ENCODE measurements around the gene TBC1D22B. TPM values are rescaled to one million over a fixed set of nuclear protein-coding genes. Genes with fewer than 3 reads are reported as not detected.

TBC1D22B gene
- total RNA-seq, 6 donors from 2014 or later: 10.0 to 17.8 (median 10.9) TPM

- WGBS, 2 donors: 37 to 42% methylated on average over 1 of the region's 1 CpG
- H3K27ac ChIP-seq: peak overlapping the region in 3 of 4 donors; percentile 26 to 55 (median 53)
- peaks cover 0 to 25% (median 3%) of the 10 kb centered on the region in 4 donors for H3K36me3 ChIP-seq
- H3K4me1 ChIP-seq: peaks cover 14 to 41% (median 31%) of the 10 kb centered on the region in 4 donors
- no peaks in the 10 kb centered on the region for H3K9me3 ChIP-seq
- no peaks in the 10 kb centered on the region for H3K27me3 ChIP-seq
- ATAC-seq (ENCODE audit: low FRiP score in 2 of 2) (no peak), DNase-seq (peak in 1 of 2 donors; percentile 38)
- no peak overlapping the region for H3K4me3 ChIP-seq
- TF ChIP-seq CTCF (IDR thresholded peaks at IDR 0.05) (no peak), EP300 (IDR thresholded peaks at IDR 0.05) (no peak), POLR2AphosphoS5 (IDR thresholded peaks at IDR 0.05) (no peak), POLR2A (IDR thresholded peaks at IDR 0.05) (no peak)
These were observed 112.0 kb downstream of the TBC1D22B start for GRCh38 chr6:37369321-37370201.

DNA sequence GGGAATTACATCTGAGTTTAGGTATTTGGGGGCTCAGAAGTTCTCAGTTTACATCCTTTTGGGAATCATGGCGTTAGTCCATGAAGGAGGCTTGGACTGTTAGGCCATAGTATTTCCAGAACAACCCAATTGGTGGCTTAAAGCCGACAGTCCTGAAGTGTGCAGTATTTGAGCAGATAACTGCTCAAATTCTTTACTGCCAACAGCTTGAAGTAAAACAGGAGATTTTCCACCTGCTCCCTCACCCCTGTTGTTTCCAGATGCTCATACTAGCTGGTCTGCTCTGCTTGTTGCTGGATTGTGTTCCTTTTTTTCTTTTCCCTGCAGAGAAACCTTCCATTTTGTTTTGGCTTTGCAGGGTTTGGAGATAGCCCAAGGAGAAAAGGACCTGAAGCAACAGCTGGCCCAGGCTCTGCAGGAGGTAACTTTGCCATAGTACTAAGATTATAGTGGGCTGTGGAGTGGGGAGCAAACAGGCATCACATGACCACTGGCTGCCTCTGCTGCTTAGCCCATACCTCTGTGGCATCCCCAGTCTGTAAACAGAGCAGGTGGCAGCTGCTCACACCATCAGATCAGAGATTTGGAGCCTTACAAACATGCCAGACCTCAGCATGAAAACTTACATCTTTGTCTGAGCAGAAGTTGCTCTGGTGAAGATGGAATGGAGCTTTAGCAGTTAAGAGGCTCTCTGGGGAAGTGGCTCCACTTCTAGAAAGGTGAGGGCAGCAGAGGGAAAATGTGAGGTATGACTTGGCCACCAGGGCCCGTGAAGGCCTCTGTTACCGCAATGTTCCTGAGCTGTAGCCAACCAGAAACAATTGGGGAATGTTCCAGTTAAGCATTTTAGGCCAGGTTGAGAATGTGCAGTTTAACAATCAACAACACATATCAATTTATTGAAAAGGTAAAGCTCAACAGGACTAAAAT, 113.8 kb downstream of the TBC1D22B start:
- H3K27me3 ChIP-seq: no peaks in the 10 kb centered on the region
- peak in 1 of 2 donors; percentile 66 for DNase-seq
- H3K36me3 ChIP-seq: peaks cover 0 to 40% (median 10%) of the 10 kb centered on the region in 4 donors
- no peak for ATAC-seq (ENCODE audit: low FRiP score in 2 of 2)
- TF ChIP-seq POLR2A (IDR thresholded peaks at IDR 0.05) (no peak), CTCF (IDR thresholded peaks at IDR 0.05) (no peak), EP300 (IDR thresholded peaks at IDR 0.05) (peak in 1 of 4 donors; percentile 12)
- peak overlapping the region in 3 of 4 donors; percentile 21 to 53 (median 45) for H3K27ac ChIP-seq
- peaks cover 14 to 36% (median 27%) of the 10 kb centered on the region in 4 donors for H3K4me1 ChIP-seq
- WGBS, 2 donors: 75 to 81% methylated on average over 4 of the region's 4 CpGs
- H3K9me3 ChIP-seq: no peaks in the 10 kb centered on the region
- no peak overlapping the region for H3K4me3 ChIP-seq

DNA sequence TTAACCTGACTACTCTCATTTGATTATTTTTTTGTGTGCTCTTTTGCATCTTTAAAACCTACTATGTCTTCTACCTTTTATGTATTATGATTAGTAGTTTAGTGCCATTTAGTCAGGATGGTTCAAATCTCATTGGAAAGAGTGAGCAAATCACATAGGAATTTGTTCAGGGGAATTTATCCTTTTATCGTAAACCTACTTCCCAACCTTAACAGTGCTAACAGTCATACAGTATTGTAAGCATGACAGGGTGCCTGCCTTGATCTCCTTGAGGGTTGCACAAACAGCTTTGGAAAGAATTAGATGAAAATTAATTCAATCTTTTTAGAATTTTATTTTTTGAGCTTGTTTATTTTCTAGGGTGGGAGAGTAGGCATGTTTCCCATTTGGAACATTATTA, 114.5 kb downstream of the TBC1D22B start:
- TF ChIP-seq POLR2AphosphoS5 (IDR thresholded peaks at IDR 0.05): no peak
- TF ChIP-seq POLR2A (IDR thresholded peaks at IDR 0.05): no peak
- TF ChIP-seq CTCF (IDR thresholded peaks at IDR 0.05): no peak
- TF ChIP-seq EP300 (IDR thresholded peaks at IDR 0.05): no peak
- H3K4me1 ChIP-seq: peaks cover 14 to 36% (median 26%) of the 10 kb centered on the region in 4 donors
- H3K27ac ChIP-seq: peak overlapping the region in 2 of 4 donors; percentile 18 to 21
- H3K9me3 ChIP-seq: no peaks in the 10 kb centered on the region
- WGBS, 2 donors: 86 to 95% methylated on average over 1 of the region's 1 CpG
- no peaks in the 10 kb centered on the region for H3K27me3 ChIP-seq
- DNase-seq (no peak), ATAC-seq (ENCODE audit: low FRiP score in 2 of 2) (no peak)
- no peak overlapping the region for H3K4me3 ChIP-seq
- H3K36me3 ChIP-seq: peaks cover 0 to 47% (median 11%) of the 10 kb centered on the region in 4 donors

DNA sequence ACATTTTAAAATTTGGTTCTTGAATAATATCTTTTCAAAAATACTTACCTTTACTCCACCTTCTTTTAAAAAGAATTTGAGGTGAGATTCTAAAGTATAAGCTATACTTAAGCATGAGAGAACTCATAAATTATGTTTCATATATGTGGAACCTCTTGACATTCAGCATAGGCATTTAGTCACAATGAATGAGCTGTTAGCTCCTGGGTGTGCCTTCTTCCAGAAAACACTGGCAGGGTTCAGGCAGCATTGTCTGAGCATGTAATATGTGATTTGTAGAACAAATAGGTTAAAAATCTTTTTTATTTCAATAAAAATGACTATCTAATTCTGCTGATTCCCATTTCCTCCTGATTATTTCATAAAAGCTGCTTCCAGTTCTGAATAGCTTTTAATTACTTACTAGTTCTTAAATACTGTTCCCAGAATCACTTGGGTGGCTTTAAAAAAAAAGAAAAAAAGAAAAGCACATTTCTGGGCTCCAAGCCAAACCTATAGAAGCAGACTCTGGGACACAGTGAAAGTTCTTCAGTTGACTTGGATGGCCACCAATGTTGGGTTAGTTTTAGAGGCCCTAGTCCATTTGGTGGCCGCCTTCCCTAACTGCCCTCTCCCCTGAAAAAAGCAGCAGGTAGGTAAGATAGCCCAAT, 116.4 kb downstream of the TBC1D22B start:
- no peaks in the 10 kb centered on the region for H3K9me3 ChIP-seq
- peaks cover 0 to 58% (median 18%) of the 10 kb centered on the region in 4 donors for H3K36me3 ChIP-seq
- no peak overlapping the region for H3K4me3 ChIP-seq
- TF ChIP-seq POLR2A (IDR thresholded peaks at IDR 0.05) (no peak), EP300 (IDR thresholded peaks at IDR 0.05) (no peak), CTCF (IDR thresholded peaks at IDR 0.05) (no peak), POLR2AphosphoS5 (IDR thresholded peaks at IDR 0.05) (no peak)
- no peak overlapping the region for H3K27ac ChIP-seq
- DNase-seq (no peak), ATAC-seq (ENCODE audit: low FRiP score in 2 of 2) (no peak)
- H3K27me3 ChIP-seq: no peaks in the 10 kb centered on the region
- WGBS, 2 donors: 75 to 100% methylated on average over 1 of the region's 1 CpG
- peaks cover 11 to 31% (median 24%) of the 10 kb centered on the region in 4 donors for H3K4me1 ChIP-seq
